ENCODE results near the gene NXPH1.

Gene NXPH1

GRCh38 chr7:8433477-8434289, at the start of gene NXPH1:
Gene NXPH1 (plus strand): TSS chr7:8433609.
- Histone ChIP-seq H3K9ac (ENCODE audit: low read length) (no peak within 1 kb of the TSS), H3K4me3 (ENCODE audit: low read depth in 1 of 2, low read length in 2 of 2) (no peak within 1 kb of the TSS), H3K4me1 (ENCODE audit: insufficient read depth, low read length) (peaks cover 6% of the 10 kb centered on the region), H3K36me3 (ENCODE audit: insufficient read depth, low read length) (no peaks in the 10 kb centered on the region), H3K27me3 (ENCODE audit: control insufficient read depth in 1 of 2, insufficient read depth in 2 of 2, low read length in 2 of 2) (peaks cover 45 to 54% of the 10 kb centered on the region in 2 donors), H3K27ac (ENCODE audit: low read depth, low read length) (no peak within 1 kb of the TSS), H3K9me3 (ENCODE audit: low read length) (no peaks in the 10 kb centered on the region)

- H3K27ac ChIP-seq (ENCODE audit: low read depth, low read length): no peak overlapping the region
- H3K27me3 ChIP-seq (ENCODE audit: control insufficient read depth in 1 of 2, insufficient read depth in 2 of 2, low read length in 2 of 2): no peaks in the 10 kb centered on the region
- H3K9me3 ChIP-seq (ENCODE audit: low read length): no peaks in the 10 kb centered on the region
- no peaks in the 10 kb centered on the region for H3K4me1 ChIP-seq (ENCODE audit: insufficient read depth, low read length)
- no peak overlapping the region for H3K4me3 ChIP-seq (ENCODE audit: low read depth in 1 of 2, low read length in 2 of 2)
- H3K36me3 ChIP-seq (ENCODE audit: insufficient read depth, low read length): no peaks in the 10 kb centered on the region
- H3K9ac ChIP-seq (ENCODE audit: low read length): no peak overlapping the region
Observed at GRCh38 chr7:8384901-8385300, 48.5 kb upstream of the NXPH1 start.

- no peak overlapping the region for H3K27ac ChIP-seq (ENCODE audit: low read depth, low read length)
- no peaks in the 10 kb centered on the region for H3K36me3 ChIP-seq (ENCODE audit: insufficient read depth, low read length)
- H3K9me3 ChIP-seq (ENCODE audit: low read length): no peaks in the 10 kb centered on the region
- no peaks in the 10 kb centered on the region for H3K4me1 ChIP-seq (ENCODE audit: insufficient read depth, low read length)
- H3K9ac ChIP-seq (ENCODE audit: low read length): no peak overlapping the region
- no peak overlapping the region for H3K4me3 ChIP-seq (ENCODE audit: low read depth in 1 of 2, low read length in 2 of 2)
- H3K27me3 ChIP-seq (ENCODE audit: control insufficient read depth in 1 of 2, insufficient read depth in 2 of 2, low read length in 2 of 2): no peaks in the 10 kb centered on the region
Observed at GRCh38 chr7:8386926-8387550, 46.4 kb upstream of the NXPH1 start.

GRCh38 chr7:8387551-8388256, 45.7 kb upstream of the NXPH1 start:
- H3K27me3 ChIP-seq (ENCODE audit: control insufficient read depth in 1 of 2, insufficient read depth in 2 of 2, low read length in 2 of 2): no peaks in the 10 kb centered on the region
- no peaks in the 10 kb centered on the region for H3K9me3 ChIP-seq (ENCODE audit: low read length)
- no peak overlapping the region for H3K4me3 ChIP-seq (ENCODE audit: low read depth in 1 of 2, low read length in 2 of 2)
- H3K36me3 ChIP-seq (ENCODE audit: insufficient read depth, low read length): no peaks in the 10 kb centered on the region
- H3K27ac ChIP-seq (ENCODE audit: low read depth, low read length): no peak overlapping the region
- no peaks in the 10 kb centered on the region for H3K4me1 ChIP-seq (ENCODE audit: insufficient read depth, low read length)
- no peak overlapping the region for H3K9ac ChIP-seq (ENCODE audit: low read length)

GRCh38 chr7:8388257-8388625, 45.2 kb upstream of the NXPH1 start:
- Histone ChIP-seq H3K9ac (ENCODE audit: low read length) (no peak overlapping the region), H3K27me3 (ENCODE audit: control insufficient read depth in 1 of 2, insufficient read depth in 2 of 2, low read length in 2 of 2) (no peaks in the 10 kb centered on the region), H3K27ac (ENCODE audit: low read depth, low read length) (no peak overlapping the region), H3K4me3 (ENCODE audit: low read depth in 1 of 2, low read length in 2 of 2) (no peak overlapping the region), H3K9me3 (ENCODE audit: low read length) (no peaks in the 10 kb centered on the region), H3K4me1 (ENCODE audit: insufficient read depth, low read length) (no peaks in the 10 kb centered on the region), H3K36me3 (ENCODE audit: insufficient read depth, low read length) (no peaks in the 10 kb centered on the region)

- Histone ChIP-seq H3K27me3 (ENCODE audit: control insufficient read depth in 1 of 2, insufficient read depth in 2 of 2, low read length in 2 of 2) (no peaks in the 10 kb centered on the region), H3K9ac (ENCODE audit: low read length) (no peak overlapping the region), H3K4me3 (ENCODE audit: low read depth in 1 of 2, low read length in 2 of 2) (no peak overlapping the region), H3K36me3 (ENCODE audit: insufficient read depth, low read length) (no peaks in the 10 kb centered on the region), H3K27ac (ENCODE audit: low read depth, low read length) (no peak overlapping the region), H3K9me3 (ENCODE audit: low read length) (no peaks in the 10 kb centered on the region), H3K4me1 (ENCODE audit: insufficient read depth, low read length) (no peaks in the 10 kb centered on the region)
Observed at GRCh38 chr7:8389593-8390261, 43.7 kb upstream of the NXPH1 start.

- no peak overlapping the region for H3K4me3 ChIP-seq (ENCODE audit: low read depth in 1 of 2, low read length in 2 of 2)
- no peaks in the 10 kb centered on the region for H3K36me3 ChIP-seq (ENCODE audit: insufficient read depth, low read length)
- H3K27me3 ChIP-seq (ENCODE audit: control insufficient read depth in 1 of 2, insufficient read depth in 2 of 2, low read length in 2 of 2): no peaks in the 10 kb centered on the region
- H3K9me3 ChIP-seq (ENCODE audit: low read length): no peaks in the 10 kb centered on the region
- no peak overlapping the region for H3K27ac ChIP-seq (ENCODE audit: low read depth, low read length)
- H3K4me1 ChIP-seq (ENCODE audit: insufficient read depth, low read length): no peaks in the 10 kb centered on the region
- H3K9ac ChIP-seq (ENCODE audit: low read length): no peak overlapping the region
Observed at GRCh38 chr7:8390262-8390626, 43.2 kb upstream of the NXPH1 start.

DNA sequence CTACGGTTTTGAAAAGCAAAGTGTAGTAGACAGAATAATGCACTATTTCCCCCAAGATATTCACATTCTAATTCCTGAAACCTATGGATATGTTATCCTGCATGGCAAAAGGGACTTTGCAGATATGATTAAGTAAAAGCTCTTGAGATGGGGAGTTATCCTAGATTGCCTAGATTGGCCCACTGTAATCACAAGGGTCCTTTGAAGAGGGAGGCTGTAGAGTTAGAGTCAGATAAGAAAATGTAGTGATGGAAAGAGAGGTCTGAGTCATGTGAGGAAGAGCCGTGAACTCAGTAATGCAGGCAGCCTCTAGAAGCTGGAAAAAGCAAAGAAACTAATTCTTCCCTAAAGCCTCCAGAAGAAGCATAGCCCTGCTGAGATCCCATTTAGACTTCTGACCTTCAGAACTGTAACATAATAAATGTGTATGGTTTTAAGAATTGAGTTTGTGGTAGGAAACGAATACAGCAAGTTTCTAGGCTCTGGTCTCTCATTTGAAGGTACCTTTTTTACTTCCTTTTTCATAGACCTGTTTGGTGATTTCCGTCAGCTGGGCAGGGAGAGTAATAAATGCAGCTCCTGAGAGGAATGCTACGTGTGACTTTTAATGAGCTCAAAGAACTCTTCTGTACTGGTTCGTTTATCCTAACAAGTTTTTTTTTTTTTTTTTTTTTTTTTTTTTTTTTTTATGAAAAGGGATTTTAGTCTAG, 41.9 kb upstream of the NXPH1 start:
- Histone ChIP-seq H3K9me3 (ENCODE audit: low read length) (no peaks in the 10 kb centered on the region), H3K9ac (ENCODE audit: low read length) (no peak overlapping the region), H3K4me1 (ENCODE audit: insufficient read depth, low read length) (no peaks in the 10 kb centered on the region), H3K36me3 (ENCODE audit: insufficient read depth, low read length) (no peaks in the 10 kb centered on the region), H3K27ac (ENCODE audit: low read depth, low read length) (no peak overlapping the region), H3K27me3 (ENCODE audit: control insufficient read depth in 1 of 2, insufficient read depth in 2 of 2, low read length in 2 of 2) (no peaks in the 10 kb centered on the region), H3K4me3 (ENCODE audit: low read depth in 1 of 2, low read length in 2 of 2) (no peak overlapping the region)

- Histone ChIP-seq H3K9me3 (ENCODE audit: low read length) (no peaks in the 10 kb centered on the region), H3K4me3 (ENCODE audit: low read depth in 1 of 2, low read length in 2 of 2) (no peak overlapping the region), H3K27ac (ENCODE audit: low read depth, low read length) (no peak overlapping the region), H3K9ac (ENCODE audit: low read length) (no peak overlapping the region), H3K4me1 (ENCODE audit: insufficient read depth, low read length) (no peaks in the 10 kb centered on the region), H3K27me3 (ENCODE audit: control insufficient read depth in 1 of 2, insufficient read depth in 2 of 2, low read length in 2 of 2) (no peaks in the 10 kb centered on the region), H3K36me3 (ENCODE audit: insufficient read depth, low read length) (no peaks in the 10 kb centered on the region)
Observed at GRCh38 chr7:8396294-8396693, 37.1 kb upstream of the NXPH1 start.

DNA sequence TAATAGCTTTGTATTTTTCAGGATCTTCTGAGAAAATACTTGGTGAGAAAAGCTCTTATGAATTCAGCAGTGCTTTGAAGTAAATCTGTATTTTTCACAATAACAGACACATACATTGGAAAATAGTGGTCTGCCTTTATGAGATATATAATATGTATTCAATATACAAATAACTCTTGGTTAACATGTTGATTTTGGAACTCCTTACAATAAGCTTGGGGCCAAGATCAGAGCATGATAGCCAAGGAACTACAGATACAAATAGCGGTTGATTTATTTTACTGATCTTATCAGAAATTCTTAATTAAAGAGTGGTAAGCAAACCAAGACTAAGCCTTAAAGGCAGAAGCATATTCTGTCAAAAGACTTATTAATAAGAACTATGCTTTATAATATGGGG, 24.5 kb upstream of the NXPH1 start:
- no peak overlapping the region for H3K4me3 ChIP-seq (ENCODE audit: low read depth in 1 of 2, low read length in 2 of 2)
- no peaks in the 10 kb centered on the region for H3K9me3 ChIP-seq (ENCODE audit: low read length)
- H3K27me3 ChIP-seq (ENCODE audit: control insufficient read depth in 1 of 2, insufficient read depth in 2 of 2, low read length in 2 of 2): no peaks in the 10 kb centered on the region
- H3K36me3 ChIP-seq (ENCODE audit: insufficient read depth, low read length): no peaks in the 10 kb centered on the region
- H3K4me1 ChIP-seq (ENCODE audit: insufficient read depth, low read length): no peaks in the 10 kb centered on the region
- no peak overlapping the region for H3K9ac ChIP-seq (ENCODE audit: low read length)
- no peak overlapping the region for H3K27ac ChIP-seq (ENCODE audit: low read depth, low read length)

- Histone ChIP-seq H3K4me1 (ENCODE audit: insufficient read depth, low read length) (no peaks in the 10 kb centered on the region), H3K27me3 (ENCODE audit: control insufficient read depth in 1 of 2, insufficient read depth in 2 of 2, low read length in 2 of 2) (no peaks in the 10 kb centered on the region), H3K27ac (ENCODE audit: low read depth, low read length) (no peak overlapping the region), H3K4me3 (ENCODE audit: low read depth in 1 of 2, low read length in 2 of 2) (no peak overlapping the region), H3K9me3 (ENCODE audit: low read length) (no peaks in the 10 kb centered on the region), H3K36me3 (ENCODE audit: insufficient read depth, low read length) (no peaks in the 10 kb centered on the region), H3K9ac (ENCODE audit: low read length) (no peak overlapping the region)
Observed at GRCh38 chr7:8411103-8411502, 22.3 kb upstream of the NXPH1 start.
